Measurements from ENCODE around the gene MYO9B. TPM values are rescaled to one million over a fixed set of nuclear protein-coding genes. Genes with fewer than 3 reads are reported as not detected.

The MYO9B gene
- total RNA-seq, 1 experiment from 2014 or later, result 68.3 TPM

DNA sequence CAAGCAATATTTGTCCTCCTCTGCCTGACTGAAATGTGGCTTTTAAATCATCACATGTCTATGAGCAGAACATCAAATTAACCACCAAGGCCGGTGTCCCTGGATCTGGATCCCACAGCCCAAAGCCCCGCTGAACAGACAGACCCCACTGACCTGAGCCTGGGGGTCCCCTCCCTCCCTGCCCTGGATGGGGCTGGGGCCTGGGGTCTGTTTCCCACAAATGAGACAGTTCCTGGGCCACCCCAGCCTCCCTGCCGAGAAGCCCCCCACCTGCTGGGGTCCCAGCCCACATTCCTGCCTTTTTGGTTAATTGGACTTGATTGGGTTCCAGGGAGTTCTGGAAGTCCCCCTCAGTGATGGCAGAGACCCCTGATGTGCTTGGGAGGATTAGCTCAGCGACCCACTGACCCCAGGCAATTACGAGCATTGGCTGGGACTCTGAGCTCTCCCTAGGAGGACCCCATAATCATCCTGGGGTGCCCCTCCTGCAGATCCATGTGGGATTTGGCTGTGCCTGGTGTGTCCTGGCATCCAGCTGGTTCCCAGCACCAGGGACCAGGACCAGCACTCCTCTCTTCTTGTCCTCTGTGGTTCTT, 29.6 kb upstream of the MYO9B start:
- no peak overlapping the region for H3K4me3 ChIP-seq (ENCODE audit: low read length)
- intact Hi-C loops (cut with micrococcal nuclease), result no loop called here
- no peak overlapping the region for H3K27ac ChIP-seq (ENCODE audit: low read length)
- TF ChIP-seq EZH2 (IDR thresholded peaks at IDR 0.05; ENCODE audit: low read length, unreplicated experiment), result no peak
- TF ChIP-seq, protein P1, sequence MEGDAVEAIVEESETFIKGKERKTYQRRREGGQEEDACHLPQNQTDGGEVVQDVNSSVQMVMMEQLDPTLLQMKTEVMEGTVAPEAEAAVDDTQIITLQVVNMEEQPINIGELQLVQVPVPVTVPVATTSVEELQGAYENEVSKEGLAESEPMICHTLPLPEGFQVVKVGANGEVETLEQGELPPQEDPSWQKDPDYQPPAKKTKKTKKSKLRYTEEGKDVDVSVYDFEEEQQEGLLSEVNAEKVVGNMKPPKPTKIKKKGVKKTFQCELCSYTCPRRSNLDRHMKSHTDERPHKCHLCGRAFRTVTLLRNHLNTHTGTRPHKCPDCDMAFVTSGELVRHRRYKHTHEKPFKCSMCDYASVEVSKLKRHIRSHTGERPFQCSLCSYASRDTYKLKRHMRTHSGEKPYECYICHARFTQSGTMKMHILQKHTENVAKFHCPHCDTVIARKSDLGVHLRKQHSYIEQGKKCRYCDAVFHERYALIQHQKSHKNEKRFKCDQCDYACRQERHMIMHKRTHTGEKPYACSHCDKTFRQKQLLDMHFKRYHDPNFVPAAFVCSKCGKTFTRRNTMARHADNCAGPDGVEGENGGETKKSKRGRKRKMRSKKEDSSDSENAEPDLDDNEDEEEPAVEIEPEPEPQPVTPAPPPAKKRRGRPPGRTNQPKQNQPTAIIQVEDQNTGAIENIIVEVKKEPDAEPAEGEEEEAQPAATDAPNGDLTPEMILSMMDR (conservative IDR thresholded peaks at IDR 0.05; ENCODE audit: low read depth, low read length), result no peak
- no peak overlapping the region for H3K4me2 ChIP-seq (ENCODE audit: low read length)
- H2AFZ ChIP-seq (ENCODE audit: low read length), result no peak overlapping the region
- H4K20me1 ChIP-seq (ENCODE audit: low read length), result no peaks in the 10 kb centered on the region
- peaks cover 10% of the 10 kb centered on the region for H3K4me1 ChIP-seq (ENCODE audit: insufficient read depth, low read length)
- H3K79me2 ChIP-seq (ENCODE audit: low read length), result no peaks in the 10 kb centered on the region
- no peaks in the 10 kb centered on the region for H3K9me2 ChIP-seq (replicated peaks; ENCODE audit: low read length)
- no peak for ATAC-seq
- H3K27me3 ChIP-seq (ENCODE audit: low read length), result no peaks in the 10 kb centered on the region
- no peaks in the 10 kb centered on the region for H3K9me3 ChIP-seq (ENCODE audit: low read length)
- no TSS peak for BruUV-seq (replicated peaks)
- H3K9ac ChIP-seq (ENCODE audit: low read length), result no peak overlapping the region
- ChIA-PET CTCF (no interaction called here), POLR2A (ENCODE audit: unreplicated experiment) (no interaction called here)
- DNase-seq, result no peak
- no peaks in the 10 kb centered on the region for H3F3A ChIP-seq (ENCODE audit: low read length, unreplicated experiment)
- peaks cover 8% of the 10 kb centered on the region; the same call in 1 of the 2 replicates for H3K36me3 ChIP-seq (ENCODE audit: low read depth, low read length)

DNA sequence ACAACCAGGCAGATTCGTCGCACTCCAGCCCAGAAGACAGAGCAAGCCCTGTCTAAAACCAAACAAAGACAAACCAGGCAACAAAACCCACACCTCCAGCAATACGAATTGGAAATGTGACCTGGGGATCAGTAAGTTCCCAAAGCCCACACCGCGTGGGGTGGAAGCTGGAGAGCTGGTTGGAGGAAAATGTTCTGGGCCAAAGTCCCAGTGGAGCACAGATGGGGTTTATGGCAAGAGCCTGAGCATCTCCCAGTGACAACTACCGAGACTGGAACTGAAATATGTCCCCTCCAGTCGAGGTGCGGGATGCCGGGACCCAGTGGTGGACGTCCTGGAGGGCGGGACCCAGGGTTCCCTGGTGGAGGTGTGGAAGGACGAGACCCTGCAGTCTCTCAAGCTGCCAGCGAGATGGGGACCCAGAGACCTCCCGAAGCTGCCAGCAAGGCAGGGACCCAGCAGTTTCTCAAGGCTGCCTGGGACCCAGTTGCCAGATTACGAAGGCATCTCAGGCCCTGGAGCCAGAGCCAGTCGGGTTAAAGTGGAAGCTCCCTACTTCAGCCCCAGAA, 26.6 kb upstream of the MYO9B start:
- ChIA-PET CTCF (no interaction called here), POLR2A (ENCODE audit: unreplicated experiment) (no interaction called here)
- H4K20me1 ChIP-seq (ENCODE audit: low read length), result no peaks in the 10 kb centered on the region
- TF ChIP-seq EZH2 (IDR thresholded peaks at IDR 0.05; ENCODE audit: low read length, unreplicated experiment), result no peak
- no peak for TF ChIP-seq EZH2phosphoT487 (IDR thresholded peaks at IDR 0.05; ENCODE audit: borderline replicate concordance, low read length)
- TF ChIP-seq, protein P1 (conservative IDR thresholded peaks at IDR 0.05; ENCODE audit: low read depth, low read length), result no peak
- H3K9me2 ChIP-seq (replicated peaks; ENCODE audit: low read length), result no peaks in the 10 kb centered on the region
- H3K36me3 ChIP-seq (ENCODE audit: low read depth, low read length), result peaks cover 15% of the 10 kb centered on the region
- no peak overlapping the region; the same call in 1 of the 2 replicates for H3K4me2 ChIP-seq (ENCODE audit: low read length)
- peak overlapping the region; percentile 12; the same call in 1 of the 2 replicates for H3K27ac ChIP-seq (ENCODE audit: low read length)
- no peaks in the 10 kb centered on the region for H3K79me2 ChIP-seq (ENCODE audit: low read length)
- no peaks in the 10 kb centered on the region for H3F3A ChIP-seq (ENCODE audit: low read length, unreplicated experiment)
- BruUV-seq (replicated peaks), result no TSS peak
- no peaks in the 10 kb centered on the region for H3K27me3 ChIP-seq (ENCODE audit: low read length)
- H3K9ac ChIP-seq (ENCODE audit: low read length), result no peak overlapping the region
- H3K4me1 ChIP-seq (ENCODE audit: insufficient read depth, low read length), result peaks cover 10% of the 10 kb centered on the region
- ATAC-seq, result no peak
- no peak for DNase-seq
- no peak overlapping the region for H3K4me3 ChIP-seq (ENCODE audit: low read length)
- no peak overlapping the region for H2AFZ ChIP-seq (ENCODE audit: low read length)
- no peaks in the 10 kb centered on the region for H3K9me3 ChIP-seq (ENCODE audit: low read length)
- intact Hi-C loops (cut with micrococcal nuclease), result loop anchor here (1.0 kb wide), 1 partner anchor 278 kb away; no protein-coding TSS in a partner anchor

DNA sequence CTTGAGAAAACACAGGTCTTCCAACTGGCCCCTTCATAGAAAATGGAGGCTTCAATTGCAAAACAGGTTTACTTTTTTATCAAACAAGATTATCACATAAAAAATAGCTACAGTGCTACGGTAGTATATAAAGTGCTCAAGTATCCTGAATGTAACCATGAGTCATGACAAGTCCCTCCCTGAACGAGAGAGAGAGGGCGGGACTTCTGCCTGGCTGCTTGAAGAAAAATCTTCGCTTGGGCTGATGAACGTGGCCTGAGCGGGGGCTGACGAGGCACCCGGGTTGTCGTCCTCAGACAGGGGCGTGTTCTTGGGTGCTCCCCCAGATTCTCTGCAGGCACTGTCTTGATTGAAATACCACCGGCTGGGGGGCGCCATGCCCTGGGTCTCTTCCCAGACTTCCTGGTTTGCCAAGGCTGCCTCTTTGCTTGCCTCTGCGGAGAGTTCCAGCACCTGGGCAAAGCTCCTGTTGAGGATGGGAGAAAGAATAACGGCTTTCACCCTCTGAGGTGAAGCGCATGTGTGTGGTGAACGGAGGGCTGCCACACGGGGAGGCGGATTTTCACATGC, 25.8 kb upstream of the MYO9B start:
- Histone ChIP-seq H3K9me3 (ENCODE audit: low read length) (no peaks in the 10 kb centered on the region), H3K4me2 (ENCODE audit: low read length) (peak overlapping the region; percentile 7; the same call in 1 of the 2 replicates), H3K79me2 (ENCODE audit: low read length) (no peaks in the 10 kb centered on the region), H4K20me1 (ENCODE audit: low read length) (no peaks in the 10 kb centered on the region), H3K9me2 (replicated peaks; ENCODE audit: low read length) (no peaks in the 10 kb centered on the region), H3K27ac (ENCODE audit: low read length) (peak overlapping the region; percentile 12; the same call in 1 of the 2 replicates), H3F3A (ENCODE audit: low read length, unreplicated experiment) (no peaks in the 10 kb centered on the region), H2AFZ (ENCODE audit: low read length) (peak overlapping the region; percentile 24; the same call in 1 of the 2 replicates), H3K9ac (ENCODE audit: low read length) (no peak overlapping the region), H3K4me1 (ENCODE audit: insufficient read depth, low read length) (peaks cover 10% of the 10 kb centered on the region), H3K27me3 (ENCODE audit: low read length) (no peaks in the 10 kb centered on the region), H3K4me3 (ENCODE audit: low read length) (no peak overlapping the region), H3K36me3 (ENCODE audit: low read depth, low read length) (peaks cover 18% of the 10 kb centered on the region)
- peak; percentile 71 for DNase-seq
- no TSS peak for BruUV-seq (replicated peaks)
- TF ChIP-seq, protein P1 (conservative IDR thresholded peaks at IDR 0.05; ENCODE audit: low read depth, low read length), result no peak
- TF ChIP-seq EZH2phosphoT487 (IDR thresholded peaks at IDR 0.05; ENCODE audit: borderline replicate concordance, low read length), result no peak
- no peak for TF ChIP-seq EZH2 (IDR thresholded peaks at IDR 0.05; ENCODE audit: low read length, unreplicated experiment)
- intact Hi-C loops (cut with micrococcal nuclease), result loop anchor here (1.0 to 10.0 kb wide), 2 partner anchors 155 to 278 kb away; no protein-coding TSS in a partner anchor
- ChIA-PET POLR2A (ENCODE audit: unreplicated experiment) (no interaction called here), CTCF (no interaction called here)
- peak; percentile 96 for ATAC-seq
